Esophagus muscularis mucosa (tissue), 4 donors: ENCODE results near the gene PARK7. TPM values are rescaled to one million over a fixed set of nuclear protein-coding genes. Genes with fewer than 3 reads are reported as not detected.
"Not testable (repeated sequence)": the region's sequence is repeated elsewhere in the genome, so short reads cannot be mapped to it uniquely, and the experiment has no call there.

ENCODE experiments used
- DNase-seq: peaks from one replicate; pipeline ENCODE4 v3.0.0-alpha.2; 2017; ENCODE audit errors: extremely low spot score
- H3K27ac ChIP-seq, 4 donors: fragments of 200-600 bp; sonication (generic); replicated peaks in 1 of 4; 1 replicate in 3 of 4; 2 replicates in 1 of 4; pipeline ENCODE4 v1.5.1; 2016 to 2019; ENCODE audit warnings: mild to moderate bottlenecking in 1 of 4
- H3K27me3 ChIP-seq, 4 donors: fragments of 200-600 bp; sonication (generic); one replicate each; pipeline versions ENCODE4 v1.5.1 to v1.6.0; 2016 to 2019
- H3K36me3 ChIP-seq, 4 donors: fragments of 200-600 bp; sonication (generic); one replicate each; pipeline ENCODE4 v1.5.1; 2016 to 2019
- H3K4me1 ChIP-seq, 4 donors: fragments of 200-600 bp; sonication (generic); one replicate each; pipeline ENCODE4 v1.5.1; 2016 to 2019
- H3K4me3 ChIP-seq, 4 donors: fragments of 200-600 bp; sonication (generic); 1 replicate in 2 of 4; 2 replicates in 2 of 4; pipeline ENCODE4 v1.5.1; 2016 to 2019; ENCODE audit warnings: mild to moderate bottlenecking in 4 of 4, moderate library complexity in 1 of 4
- H3K9me3 ChIP-seq, 4 donors: fragments of 200-600 bp; sonication (generic); 1 replicate in 3 of 4; 2 replicates in 1 of 4; pipeline ENCODE4 v1.5.1; 2016 to 2019
- CTCF ChIP-seq, 3 experiments: fragments of 200-600 bp in 2 of 3; fragments of 450-650 bp in 1 of 3; sonication (generic) in 2 of 3; IDR thresholded peaks; one replicate each; pipeline ENCODE4 v1.5.1; 2017 to 2019; ENCODE audit warnings: antibody characterized with exemption in 3 of 3, mild to moderate bottlenecking in 2 of 3, moderate library complexity in 1 of 3
- EP300 ChIP-seq: sonication (generic); formaldehyde crosslinking; IDR thresholded peaks from one replicate; pipeline ENCODE4 v1.6.1; 2017; ENCODE audit warnings: antibody characterized with exemption
- POLR2A ChIP-seq: fragments of 450-650 bp; IDR thresholded peaks from one replicate; pipeline ENCODE4 v1.6.1; 2017; ENCODE audit warnings: antibody characterized with exemption, moderate library complexity, mild to moderate bottlenecking, low read depth
- POLR2AphosphoS5 ChIP-seq, 2 donors: sonication (generic); formaldehyde crosslinking; IDR thresholded peaks; one replicate each; pipeline ENCODE4 v1.6.1; 2017; ENCODE audit warnings: antibody characterized with exemption in 2 of 2
- WGBS: methylation state at CpG from one replicate; pipeline ENCODE4 v1.1.5; 2018; 5-methylcytosine and 5-hydroxymethylcytosine counted together
- intact Hi-C: fragments of 100-400 bp; cut with DNase I; formaldehyde crosslinking; loops from one replicate; pipeline ENCODE4 v1.15.1; 2023
- total RNA-seq, 4 donors: library from RNA; depleted of rRNA; stranded (reverse); fragments of >200 nt; gene quantifications; one replicate each; pipeline versions ENCODE4 v1.1.0 to v1.2.1, GENCODE V29; 2016

PARK7 gene
- total RNA-seq, 4 donors from 2014 or later = 201 to 229 (median 212) TPM

- Histone ChIP-seq H3K27ac (no peak overlapping the region), H3K9me3 (no peaks in the 10 kb centered on the region), H3K4me3 (no peak overlapping the region), H3K36me3 (no peaks in the 10 kb centered on the region), H3K4me1 (peaks cover 10 to 17% (median 13%) of the 10 kb centered on the region in 4 donors), H3K27me3 (peaks cover 0 to 20% (median 0%) of the 10 kb centered on the region in 4 donors)
- intact Hi-C loops = no loop called here
- 67% methylated on average over 9 of the region's 9 CpGs for WGBS
- TF ChIP-seq EP300 (no peak), POLR2AphosphoS5 (IDR thresholded peaks at IDR 0.05) (no peak), CTCF (IDR thresholded peaks at IDR 0.05) (no peak), POLR2A (no peak)
- DNase-seq = no peak
These were observed 20.1 kb upstream of the PARK7 start for GRCh38 chr1:7941437-7941793.

- WGBS = 9% methylated on average over 35 of the region's 40 CpGs
- H3K27me3 ChIP-seq = peaks cover 0 to 15% (median 0%) of the 10 kb centered on the region in 4 donors
- H3K27ac ChIP-seq = peak overlapping the region in 3 of 4 donors; percentile 48 to 60 (median 55)
- H3K4me1 ChIP-seq = peaks cover 10 to 17% (median 13%) of the 10 kb centered on the region in 4 donors
- DNase-seq = peak; percentile 93
- intact Hi-C loops = no loop called here
- no peaks in the 10 kb centered on the region for H3K9me3 ChIP-seq
- H3K4me3 ChIP-seq = peak overlapping the region; percentile 42 to 53 (median 44)
- TF ChIP-seq CTCF (IDR thresholded peaks at IDR 0.05) (peak in 2 of 3 experiments; percentile 12 to 52), EP300 (no peak)
- H3K36me3 ChIP-seq = no peaks in the 10 kb centered on the region
These were observed 19.1 kb upstream of the PARK7 start for GRCh38 chr1:7942214-7942921.

GRCh38 chr1:7943251-7943650 lies 18.3 kb upstream of the PARK7 start:
- TF ChIP-seq CTCF (IDR thresholded peaks at IDR 0.05) (no peak), POLR2AphosphoS5 (IDR thresholded peaks at IDR 0.05) (no peak), EP300 (no peak), POLR2A (no peak)
- H3K27me3 ChIP-seq = peaks cover 0 to 7% (median 0%) of the 10 kb centered on the region in 4 donors
- intact Hi-C loops = no loop called here
- no peak overlapping the region for H3K4me3 ChIP-seq
- no peak overlapping the region for H3K27ac ChIP-seq
- H3K4me1 ChIP-seq = peaks cover 10 to 17% (median 13%) of the 10 kb centered on the region in 4 donors
- DNase-seq = no peak
- WGBS = 62% methylated on average over 2 of the region's 2 CpGs
- no peaks in the 10 kb centered on the region for H3K36me3 ChIP-seq
- no peaks in the 10 kb centered on the region for H3K9me3 ChIP-seq

GRCh38 chr1:7948960-7949359 lies 12.6 kb upstream of the PARK7 start:
- TF ChIP-seq EP300 = no peak
- TF ChIP-seq CTCF (IDR thresholded peaks at IDR 0.05) = no peak
- TF ChIP-seq POLR2AphosphoS5 (IDR thresholded peaks at IDR 0.05) = no peak
- no peak for TF ChIP-seq POLR2A
- intact Hi-C loops = no loop called here
- H3K27ac ChIP-seq = no peak overlapping the region
- H3K4me1 ChIP-seq = peaks cover 4 to 6% (median 5%) of the 10 kb centered on the region in 4 donors
- H3K9me3 ChIP-seq = no peaks in the 10 kb centered on the region
- 70% methylated on average over 4 of the region's 5 CpGs for WGBS
- H3K4me3 ChIP-seq = no peak overlapping the region
- H3K36me3 ChIP-seq = no peaks in the 10 kb centered on the region
- DNase-seq = no peak
- no peaks in the 10 kb centered on the region for H3K27me3 ChIP-seq

GRCh38 chr1:7952791-7953190 lies 8.7 kb upstream of the PARK7 start:
- H3K27me3 ChIP-seq, H3K36me3 ChIP-seq, H3K9me3 ChIP-seq, H3K4me3 ChIP-seq, intact Hi-C loops, DNase-seq, H3K27ac ChIP-seq: not testable (repeated sequence)
- H3K4me1 ChIP-seq = peaks cover 4 to 13% (median 12%) of the 10 kb centered on the region in 4 donors
- WGBS = no CpG with 5 or more reads among the region's 30 CpGs
